ENCODE results near the gene SHISAL1.

DNA sequence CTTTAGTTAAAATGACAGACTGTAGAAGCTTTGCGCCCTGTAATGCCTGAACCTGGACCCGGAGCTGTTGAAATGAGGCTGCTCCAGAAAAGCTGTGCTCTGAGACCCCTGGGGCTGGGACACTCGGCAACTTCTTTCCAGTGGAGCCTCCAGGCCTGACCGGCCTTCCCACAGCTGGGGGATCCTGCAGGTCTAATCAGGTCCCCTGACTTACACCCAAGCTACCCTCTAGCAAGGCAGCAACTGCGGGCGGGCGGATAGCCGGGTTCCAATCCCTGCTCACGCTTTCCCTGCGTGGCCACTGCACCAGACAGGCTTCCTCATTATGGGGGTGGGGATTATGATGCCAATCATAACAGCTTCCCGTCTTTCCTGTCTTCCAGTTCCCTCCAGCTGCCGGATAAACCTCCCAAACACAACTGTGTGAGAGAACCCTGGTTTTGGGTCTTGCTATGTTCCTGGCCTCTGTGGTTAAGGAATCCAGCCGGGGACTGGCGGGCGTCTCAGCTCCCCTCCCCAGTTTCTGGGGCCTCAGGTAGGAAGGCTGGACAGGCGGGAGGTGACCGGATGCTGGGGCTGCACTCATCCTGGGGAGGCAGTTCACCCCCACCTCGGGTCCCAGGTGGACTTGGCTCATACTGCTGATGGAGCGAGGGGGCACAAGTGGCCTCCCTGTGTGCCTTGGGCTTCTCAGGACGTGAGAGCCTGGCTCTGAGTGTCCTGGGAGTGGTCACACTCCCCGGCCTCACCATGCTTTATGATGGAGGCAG, 93.5 kb downstream of the SHISAL1 start:
- TF ChIP-seq, protein P1, sequence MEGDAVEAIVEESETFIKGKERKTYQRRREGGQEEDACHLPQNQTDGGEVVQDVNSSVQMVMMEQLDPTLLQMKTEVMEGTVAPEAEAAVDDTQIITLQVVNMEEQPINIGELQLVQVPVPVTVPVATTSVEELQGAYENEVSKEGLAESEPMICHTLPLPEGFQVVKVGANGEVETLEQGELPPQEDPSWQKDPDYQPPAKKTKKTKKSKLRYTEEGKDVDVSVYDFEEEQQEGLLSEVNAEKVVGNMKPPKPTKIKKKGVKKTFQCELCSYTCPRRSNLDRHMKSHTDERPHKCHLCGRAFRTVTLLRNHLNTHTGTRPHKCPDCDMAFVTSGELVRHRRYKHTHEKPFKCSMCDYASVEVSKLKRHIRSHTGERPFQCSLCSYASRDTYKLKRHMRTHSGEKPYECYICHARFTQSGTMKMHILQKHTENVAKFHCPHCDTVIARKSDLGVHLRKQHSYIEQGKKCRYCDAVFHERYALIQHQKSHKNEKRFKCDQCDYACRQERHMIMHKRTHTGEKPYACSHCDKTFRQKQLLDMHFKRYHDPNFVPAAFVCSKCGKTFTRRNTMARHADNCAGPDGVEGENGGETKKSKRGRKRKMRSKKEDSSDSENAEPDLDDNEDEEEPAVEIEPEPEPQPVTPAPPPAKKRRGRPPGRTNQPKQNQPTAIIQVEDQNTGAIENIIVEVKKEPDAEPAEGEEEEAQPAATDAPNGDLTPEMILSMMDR (conservative IDR thresholded peaks at IDR 0.05 in 1 of 2, IDR thresholded peaks at IDR 0.05 in 1 of 2; ENCODE audit: extremely low read depth in 1 of 2, insufficient read depth in 1 of 2, low read depth in 1 of 2, low read length in 2 of 2), result no peak
- TF ChIP-seq EZH2 (IDR thresholded peaks at IDR 0.05; ENCODE audit: borderline replicate concordance, low read length), result no peak
